AML-193 (cell line): ENCODE results near the gene NELFCD.
A peak's percentile ranks its signal among the peaks of the same experiment; 100 is the strongest.
"Not testable (repeated sequence)": the region's sequence is repeated elsewhere in the genome, so short reads cannot be mapped to it uniquely, and the experiment has no call there.

Experiments used
- DNase-seq, 2 experiments: peaks; one replicate each; lab custom pipeline; 2025; lab: John Stamatoyannopoulos, UW

The NELFCD gene, protein sequence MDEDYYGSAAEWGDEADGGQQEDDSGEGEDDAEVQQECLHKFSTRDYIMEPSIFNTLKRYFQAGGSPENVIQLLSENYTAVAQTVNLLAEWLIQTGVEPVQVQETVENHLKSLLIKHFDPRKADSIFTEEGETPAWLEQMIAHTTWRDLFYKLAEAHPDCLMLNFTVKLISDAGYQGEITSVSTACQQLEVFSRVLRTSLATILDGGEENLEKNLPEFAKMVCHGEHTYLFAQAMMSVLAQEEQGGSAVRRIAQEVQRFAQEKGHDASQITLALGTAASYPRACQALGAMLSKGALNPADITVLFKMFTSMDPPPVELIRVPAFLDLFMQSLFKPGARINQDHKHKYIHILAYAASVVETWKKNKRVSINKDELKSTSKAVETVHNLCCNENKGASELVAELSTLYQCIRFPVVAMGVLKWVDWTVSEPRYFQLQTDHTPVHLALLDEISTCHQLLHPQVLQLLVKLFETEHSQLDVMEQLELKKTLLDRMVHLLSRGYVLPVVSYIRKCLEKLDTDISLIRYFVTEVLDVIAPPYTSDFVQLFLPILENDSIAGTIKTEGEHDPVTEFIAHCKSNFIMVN

DNA sequence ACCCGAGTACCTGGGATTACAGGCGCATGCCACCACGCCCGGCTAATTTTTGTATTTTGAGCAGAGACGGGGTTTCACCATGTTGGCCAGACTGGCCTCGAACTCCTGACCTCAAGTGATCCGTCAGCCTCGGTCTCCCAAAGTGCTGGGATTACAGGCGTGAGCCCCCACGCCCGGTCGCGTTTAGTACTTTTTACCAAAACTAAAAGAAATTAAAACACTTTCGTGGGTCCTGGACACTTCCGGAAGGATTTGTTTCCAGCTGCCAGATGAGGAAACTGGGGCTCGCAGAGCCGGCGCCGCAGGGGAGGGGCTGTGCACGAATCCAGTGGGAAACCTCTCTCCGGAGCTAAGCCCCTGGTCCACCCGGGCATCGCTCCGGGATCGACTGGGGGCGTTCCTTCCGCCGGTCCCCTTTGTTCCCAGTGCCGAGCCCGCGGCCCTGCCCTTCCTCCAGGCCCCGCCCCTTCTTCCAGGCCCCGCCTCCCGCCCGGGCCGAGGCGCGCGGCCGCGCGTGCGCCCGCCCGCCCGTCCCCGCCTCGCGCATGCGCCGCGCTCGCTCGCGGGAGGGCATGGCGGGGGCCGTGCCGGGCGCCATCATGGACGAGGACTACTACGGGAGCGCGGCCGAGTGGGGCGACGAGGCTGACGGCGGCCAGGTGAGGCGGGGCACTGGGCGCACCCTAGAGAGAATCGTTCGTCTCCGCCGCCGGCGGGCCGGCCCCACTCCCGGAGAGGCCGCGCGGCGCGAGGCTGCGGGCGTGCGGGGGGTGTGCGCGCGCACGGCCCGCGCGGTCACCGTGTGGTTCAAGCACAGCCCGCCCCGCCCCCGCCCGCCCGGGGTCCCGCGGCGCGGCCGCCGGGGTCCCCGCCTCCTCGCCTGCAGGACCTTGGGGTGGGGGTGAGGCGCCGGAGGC lies at the start of gene NELFCD:
Gene NELFCD (plus strand): TSS at position 546 of the 917 bp plus-strand sequence. CDS start 54 bp downstream, at position 600.
- DNase-seq = peak; percentile 51 to 65

DNA sequence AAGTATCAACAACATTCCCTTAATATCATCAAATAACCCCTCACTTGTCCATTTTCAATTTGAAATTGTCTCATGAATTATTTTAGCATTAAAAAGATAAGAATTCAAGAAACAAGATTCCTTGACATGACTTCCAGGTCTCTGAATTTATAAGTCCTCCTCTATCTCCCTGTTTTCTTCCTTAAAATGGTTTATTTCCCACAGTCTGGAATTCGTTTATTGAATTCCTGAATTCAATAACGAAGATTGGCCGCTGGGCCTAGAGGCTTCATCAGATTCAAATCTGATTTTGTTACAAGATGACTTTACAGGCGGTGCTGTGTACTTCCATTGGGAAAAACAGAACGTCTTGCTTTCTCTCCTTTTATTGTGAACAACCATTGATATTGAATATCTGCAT lies 48.9 kb upstream of the NELFCD start:
- DNase-seq = no peak

DNA sequence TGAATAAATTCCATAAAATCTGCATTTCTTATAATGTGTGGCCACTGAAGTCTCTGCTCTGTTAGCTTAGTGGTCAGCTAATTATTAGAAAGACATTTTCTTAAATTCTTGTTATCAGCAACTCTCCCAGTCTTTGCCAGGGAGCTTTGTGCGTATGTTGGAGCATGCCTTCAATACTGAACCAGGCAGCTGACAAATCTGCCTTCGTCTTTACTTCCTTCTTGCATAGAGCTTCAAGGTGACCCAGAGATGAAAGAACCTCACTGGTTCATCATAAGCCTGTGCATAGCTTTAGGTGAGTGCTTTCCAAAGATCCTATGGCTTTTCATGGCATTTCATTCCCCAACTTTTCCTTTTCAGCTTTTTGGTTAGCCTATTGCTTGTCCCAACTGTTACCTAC lies 43.0 kb upstream of the NELFCD start:
- no peak for DNase-seq

DNA sequence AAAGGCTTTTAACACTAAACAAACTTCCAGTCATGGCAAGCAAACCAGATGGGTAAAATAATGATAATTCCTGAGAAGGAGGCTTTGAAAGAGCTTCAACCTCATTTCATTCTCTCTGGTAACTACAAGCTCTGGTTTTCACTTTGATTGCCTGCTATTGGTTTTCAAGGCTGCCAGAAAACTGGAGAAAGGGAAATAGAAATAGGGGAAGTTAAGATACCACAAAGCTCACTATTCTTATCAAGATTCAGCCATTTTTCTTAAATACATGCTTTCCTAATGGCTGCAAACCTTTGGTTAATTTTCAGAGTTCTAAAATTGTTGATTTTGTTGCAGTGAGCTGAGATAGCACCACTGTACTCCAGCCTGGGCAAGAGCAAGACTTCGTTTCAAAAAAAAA lies 42.5 kb upstream of the NELFCD start:
- peak; percentile 56 to 61 for DNase-seq

DNA sequence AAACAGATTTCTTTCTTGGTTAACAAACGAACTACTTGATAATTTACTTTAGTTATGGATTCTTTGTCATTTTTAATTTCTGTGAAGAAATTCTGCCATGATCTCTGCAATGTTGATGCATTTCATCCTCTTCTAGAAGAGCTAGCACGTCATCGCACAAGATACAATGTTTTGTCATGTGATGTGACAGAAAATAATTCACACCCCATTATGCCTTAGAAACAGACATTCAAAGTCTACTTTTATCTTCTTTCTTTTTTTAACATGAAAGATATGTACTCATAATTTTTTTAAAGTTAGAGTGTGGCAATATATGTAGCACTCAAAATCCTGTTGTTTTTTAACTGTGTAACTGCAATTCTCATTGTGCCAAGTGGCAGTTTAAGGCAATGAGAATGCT lies 39.6 kb upstream of the NELFCD start:
- no peak for DNase-seq

DNA sequence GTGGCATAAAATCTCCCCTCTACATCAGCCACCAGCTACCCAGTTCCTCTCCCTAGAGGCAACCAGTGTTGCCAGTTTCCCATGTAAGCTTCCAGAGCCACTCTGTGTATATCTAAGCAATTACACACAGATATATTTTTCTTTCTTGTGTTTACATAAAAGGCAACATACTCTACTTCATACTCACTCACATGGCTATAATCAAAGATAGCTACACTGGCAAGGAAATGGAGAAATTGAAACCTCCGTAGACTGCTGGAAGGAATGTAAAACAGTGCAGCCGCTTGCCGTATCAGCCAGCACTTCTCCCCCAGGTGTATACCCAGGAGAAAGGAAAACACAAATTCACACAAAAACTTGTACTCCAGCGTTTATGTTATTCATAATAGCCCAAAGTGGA lies 38.5 kb upstream of the NELFCD start:
- no peak for DNase-seq

DNA sequence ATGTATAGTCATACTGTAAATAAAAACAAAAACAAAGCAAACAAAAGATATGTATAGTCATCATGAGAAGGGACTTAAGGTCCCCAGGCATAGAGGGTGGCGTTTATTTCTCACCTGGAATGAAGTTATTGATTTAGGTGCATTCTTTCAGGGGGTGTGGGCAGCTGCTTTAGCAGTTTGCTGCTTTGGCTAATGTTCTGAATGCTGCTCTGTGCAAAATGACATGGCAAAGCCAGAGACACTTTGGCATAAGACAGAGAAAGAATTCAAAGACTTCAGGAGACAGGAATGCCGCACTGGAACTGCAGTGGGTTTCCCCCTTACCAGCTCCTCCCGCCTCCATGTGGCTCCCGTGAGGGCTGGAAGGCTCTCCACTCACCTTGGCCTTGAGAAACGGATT lies 36.4 kb upstream of the NELFCD start:
- DNase-seq = no peak

DNA sequence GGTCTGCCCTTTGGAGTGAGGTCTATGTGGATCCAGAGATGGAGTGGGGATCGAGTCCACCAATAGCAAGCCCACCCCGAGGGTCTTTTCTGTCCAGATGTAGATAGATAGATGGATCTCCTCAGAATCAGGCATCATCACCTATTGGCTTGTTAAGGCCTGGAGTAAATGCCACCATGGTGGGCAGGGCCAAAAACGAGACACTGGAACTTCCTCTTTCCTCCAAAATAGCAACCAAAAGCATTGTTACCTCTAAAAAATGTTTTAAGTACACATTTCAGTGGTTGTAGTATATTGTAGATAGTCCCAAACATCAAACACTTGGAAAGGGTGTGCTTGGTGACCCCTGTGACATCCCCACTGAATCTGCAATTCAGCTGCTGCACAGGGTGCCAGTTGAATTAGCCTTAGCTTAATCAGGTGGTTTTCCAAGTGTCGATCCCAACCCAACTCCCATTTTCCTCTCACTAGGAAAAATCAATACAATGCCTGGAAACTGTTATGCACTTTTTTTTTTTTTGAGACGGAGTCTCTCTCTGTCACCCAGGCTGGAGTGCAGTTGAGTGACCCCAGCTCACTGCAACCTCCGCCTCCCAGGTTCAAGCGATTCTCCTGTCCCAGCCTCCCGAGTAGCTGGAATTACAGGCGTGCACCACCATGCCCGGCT lies 35.0 kb upstream of the NELFCD start:
- DNase-seq = no peak

DNA sequence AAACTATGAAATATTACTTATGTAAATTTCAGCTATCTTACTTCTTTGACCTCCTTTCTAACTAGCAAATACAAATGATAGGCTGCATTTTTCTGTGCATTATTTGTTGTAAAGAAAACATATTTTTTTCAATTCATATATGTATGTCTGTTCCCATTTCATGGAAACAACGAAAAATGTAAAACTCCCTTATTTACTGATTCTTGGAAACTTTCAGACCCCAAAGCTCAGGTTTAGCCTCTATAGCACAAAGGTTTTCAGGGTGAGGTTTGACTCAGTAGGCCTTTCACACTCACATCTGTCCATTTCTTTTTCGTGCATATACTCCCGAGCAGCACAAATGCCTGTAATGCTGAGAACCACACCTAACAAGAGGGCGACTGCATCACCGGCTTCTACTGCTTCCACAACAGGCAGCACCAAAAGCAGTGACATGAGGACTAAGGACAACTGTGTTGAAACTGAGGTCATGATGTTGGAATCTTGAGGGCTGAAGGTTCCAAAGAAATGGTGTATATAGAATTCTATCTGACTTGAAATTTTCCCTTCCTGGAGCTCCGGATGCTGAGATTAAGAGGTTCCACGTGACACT lies 33.2 kb upstream of the NELFCD start:
- not testable (repeated sequence) for DNase-seq

DNA sequence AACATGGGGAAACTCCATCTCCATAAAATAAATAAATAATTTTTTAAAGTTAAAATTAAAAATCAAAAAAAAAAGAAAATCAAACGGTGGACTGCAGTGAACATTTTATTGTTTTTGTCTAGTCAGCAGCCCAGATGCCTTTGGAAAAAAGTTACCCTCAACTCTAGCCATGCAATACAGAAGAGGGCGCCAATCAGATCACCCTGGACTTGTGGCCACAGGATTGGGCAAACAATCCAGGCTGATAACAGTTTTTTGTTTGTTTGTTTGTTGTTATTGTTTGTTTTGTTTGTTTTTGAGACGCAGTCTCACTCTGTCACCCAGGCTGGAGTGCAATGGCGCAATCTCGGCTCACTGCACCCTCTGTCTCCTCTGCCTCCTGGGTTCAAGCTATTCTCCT lies 30.5 kb upstream of the NELFCD start:
- DNase-seq = no peak

DNA sequence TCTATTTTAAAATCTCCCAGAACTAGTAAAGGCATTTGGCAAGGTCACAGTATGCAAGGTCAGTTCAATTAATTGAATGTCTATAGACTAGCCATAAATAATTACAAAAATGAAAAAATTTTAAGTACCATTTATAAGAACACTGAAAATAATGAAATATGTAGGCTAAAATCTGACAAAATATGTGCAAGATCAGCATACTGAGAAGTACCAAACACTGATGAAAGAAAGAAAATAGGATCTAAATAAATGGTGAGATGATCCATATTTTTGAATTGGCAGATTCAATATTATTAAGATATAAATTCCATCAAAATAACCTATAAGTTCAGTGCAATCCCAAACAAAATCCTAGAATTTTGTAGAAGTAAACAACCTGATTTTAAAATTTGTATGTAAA lies 28.0 kb upstream of the NELFCD start:
- no peak for DNase-seq

DNA sequence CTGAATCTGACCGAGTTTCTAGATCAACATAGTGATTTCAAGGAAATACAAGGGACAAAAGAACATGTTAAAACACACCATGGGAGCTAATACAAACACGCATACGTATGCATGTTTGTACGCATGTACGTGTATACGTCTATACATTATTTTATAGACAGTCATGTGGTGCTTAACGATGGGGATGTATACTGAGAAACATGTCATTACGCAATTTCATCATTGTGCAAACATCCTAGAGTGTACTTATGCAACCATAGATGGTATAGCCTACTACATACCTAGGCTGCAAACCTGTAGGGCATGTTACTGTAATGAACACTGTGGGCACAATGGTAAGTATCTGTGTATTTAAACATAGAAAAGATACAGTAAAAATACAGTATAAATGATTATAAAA lies 25.0 kb upstream of the NELFCD start:
- peak; percentile 44 to 50 for DNase-seq

DNA sequence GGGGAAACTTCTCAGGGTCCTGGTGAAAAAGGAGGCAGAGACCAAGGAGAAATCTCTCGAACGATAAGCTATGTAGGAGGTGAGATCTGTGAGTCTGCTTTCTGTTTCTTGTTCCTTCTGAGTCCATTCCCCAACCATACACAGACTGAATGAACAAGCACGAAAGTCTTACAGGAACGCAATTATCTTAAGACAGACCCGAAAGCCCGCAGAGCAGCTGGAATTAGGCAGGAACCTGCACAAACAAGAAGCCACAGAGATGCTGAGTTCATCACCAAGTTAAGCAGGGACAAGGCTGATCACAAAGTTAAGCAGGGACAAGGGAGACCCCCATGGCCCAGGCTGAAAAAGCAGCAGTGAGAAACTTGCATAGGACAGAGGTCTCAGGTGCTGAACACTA lies 21.4 kb upstream of the NELFCD start:
- DNase-seq = no peak

DNA sequence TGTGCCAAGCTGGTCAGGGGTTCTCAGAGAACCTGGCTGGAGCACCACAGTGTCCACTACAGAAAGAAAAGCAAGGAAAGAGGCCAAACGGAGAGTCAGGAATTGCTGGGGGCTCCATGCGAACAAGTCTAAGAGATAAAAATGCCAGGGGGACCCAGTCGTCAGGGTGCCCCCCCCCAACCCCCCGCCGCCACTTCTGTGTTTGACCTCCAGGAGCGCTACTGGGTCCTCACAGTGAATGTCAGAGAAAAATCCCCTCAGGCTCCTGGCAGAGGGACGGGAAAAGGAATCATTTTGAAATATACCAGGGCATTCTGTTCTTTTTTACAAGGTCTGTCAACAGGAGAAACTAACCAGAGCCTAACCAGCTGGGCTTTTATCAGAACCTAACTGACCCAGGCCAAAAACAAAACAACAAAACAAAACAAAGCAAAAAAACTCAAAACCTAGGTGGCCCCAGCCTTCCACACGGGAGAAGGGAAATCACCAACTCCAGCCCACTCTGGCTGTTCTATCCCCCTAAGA lies 17.9 kb upstream of the NELFCD start:
- DNase-seq = no peak

DNA sequence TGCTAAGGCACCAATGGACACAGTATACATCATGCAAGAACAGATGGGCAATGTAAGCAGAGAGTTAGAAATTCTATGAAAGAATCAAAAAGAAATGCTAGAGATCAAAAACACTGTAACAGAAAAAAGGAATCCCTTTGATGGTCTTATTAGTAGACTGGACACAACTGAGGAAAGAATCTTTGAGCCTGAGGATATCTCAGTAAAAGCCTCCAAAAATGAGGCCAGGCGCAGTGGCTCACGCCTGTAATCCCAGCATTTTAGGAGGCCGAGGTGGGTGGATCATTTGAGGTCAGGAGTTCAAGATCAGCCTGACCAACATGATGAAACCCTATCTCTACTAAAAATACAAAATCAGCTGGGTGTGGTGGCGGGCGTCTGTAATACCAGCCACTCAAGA lies 17.1 kb upstream of the NELFCD start:
- not testable (repeated sequence) for DNase-seq

DNA sequence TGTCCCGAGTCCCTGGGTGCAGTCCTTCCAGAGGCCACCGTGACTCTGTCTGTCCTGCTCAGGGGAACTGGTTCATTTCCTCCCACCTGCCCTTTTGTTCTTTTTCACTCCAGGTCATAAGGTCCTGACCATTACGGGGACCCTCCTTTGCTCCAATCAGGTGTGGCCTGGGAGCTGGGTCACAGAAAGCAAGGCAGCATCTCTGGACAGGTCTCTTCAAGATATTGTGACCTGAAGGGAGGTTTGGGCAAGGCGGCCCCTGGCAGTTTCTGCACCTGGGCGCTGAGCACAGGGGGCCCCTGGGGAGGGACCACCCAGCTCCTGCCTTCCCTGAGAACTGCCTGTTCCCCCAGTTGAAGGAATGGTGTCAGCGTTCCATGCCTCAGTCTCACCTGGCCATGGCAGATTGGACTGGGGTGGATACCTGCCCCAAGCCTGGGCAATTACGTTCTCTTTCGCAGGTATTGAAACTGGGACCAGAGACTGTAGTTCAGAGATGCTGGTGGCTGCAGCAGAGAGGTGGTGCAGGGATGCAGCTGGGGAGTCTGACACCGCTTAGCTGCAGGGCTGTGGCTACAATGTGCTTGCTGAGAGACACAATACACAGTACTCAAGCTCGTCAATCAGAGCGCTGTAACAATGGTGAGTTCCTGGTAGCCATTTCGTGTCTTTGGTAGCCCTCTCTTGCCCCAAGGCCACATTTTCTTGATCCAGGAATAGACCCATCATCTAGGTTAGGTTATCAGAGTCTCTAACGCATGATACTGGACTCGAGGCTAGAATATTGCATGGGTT lies 15.6 kb upstream of the NELFCD start:
- no peak for DNase-seq

DNA sequence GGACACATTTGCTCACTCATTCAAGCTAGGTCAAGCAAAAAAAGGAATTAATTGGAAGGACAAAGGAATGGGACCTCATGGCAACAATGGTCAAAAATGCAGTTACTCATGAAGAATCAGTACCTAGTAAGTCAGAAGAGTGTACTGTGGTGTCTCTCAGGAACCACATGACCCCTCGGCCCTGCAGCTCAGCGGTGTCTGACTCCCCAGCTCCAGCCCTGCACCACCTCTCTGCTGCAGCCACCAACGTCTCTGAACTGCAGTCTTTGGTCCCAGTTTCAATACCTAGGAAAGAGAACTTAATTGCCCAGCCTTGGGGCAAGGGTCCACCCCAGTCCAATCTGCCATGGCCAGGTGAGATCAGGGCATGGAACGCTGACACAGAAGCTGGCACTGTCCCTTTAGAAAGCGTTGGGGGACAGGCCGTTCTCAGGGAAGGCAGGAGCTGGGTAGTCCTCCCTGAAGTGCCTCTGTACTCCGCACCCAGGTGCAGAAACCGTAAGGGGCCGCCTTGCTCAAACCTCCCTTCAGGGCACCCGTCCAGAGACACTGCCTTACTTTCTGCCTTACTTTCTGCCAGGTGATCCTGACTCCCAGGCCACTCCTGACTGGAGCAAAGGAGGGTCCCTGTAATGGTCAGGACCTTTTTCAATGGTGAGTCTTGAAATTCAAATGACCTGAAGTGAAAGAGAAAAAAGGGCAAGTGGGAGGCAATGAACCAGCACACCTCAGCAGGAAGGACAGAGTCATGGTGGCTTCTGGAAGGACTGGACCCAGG lies 13.2 kb upstream of the NELFCD start:
- no peak for DNase-seq

DNA sequence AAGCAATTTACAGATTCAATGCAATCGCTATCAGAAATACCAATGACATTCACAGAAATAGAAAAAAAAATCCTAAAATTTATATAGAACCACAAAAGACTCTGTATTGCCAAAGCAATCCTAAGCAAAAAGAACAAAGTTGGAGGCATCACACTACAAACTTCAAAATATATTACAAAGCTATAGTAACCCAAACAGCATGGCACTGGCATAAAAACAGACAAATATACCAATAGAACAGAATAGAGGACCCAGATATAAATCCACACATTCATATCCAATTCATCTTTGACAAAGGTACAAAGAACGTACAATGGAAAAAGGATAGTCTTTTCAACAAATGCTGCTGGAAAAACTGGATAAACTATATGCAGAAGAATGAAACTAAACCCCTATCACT lies 11.6 kb upstream of the NELFCD start:
- no peak for DNase-seq

DNA sequence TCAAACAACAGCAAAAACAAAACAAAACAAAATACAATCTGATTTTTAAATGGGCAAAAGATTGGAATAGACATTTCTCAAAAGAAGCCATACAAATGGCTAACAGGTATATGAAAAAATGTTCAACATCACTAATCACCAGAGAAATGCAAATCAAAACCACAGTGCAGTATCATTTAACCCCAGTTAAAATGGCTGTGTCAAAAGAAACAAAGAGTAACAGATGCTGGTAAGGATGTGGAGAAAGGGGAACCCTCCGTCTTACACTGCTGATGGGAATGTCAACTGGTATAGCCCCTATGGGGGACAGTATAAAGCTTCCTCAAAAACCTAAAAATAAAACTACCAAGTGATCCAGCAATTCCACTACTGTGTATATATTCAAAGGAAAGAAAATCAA lies 10.9 kb upstream of the NELFCD start:
- no peak for DNase-seq

DNA sequence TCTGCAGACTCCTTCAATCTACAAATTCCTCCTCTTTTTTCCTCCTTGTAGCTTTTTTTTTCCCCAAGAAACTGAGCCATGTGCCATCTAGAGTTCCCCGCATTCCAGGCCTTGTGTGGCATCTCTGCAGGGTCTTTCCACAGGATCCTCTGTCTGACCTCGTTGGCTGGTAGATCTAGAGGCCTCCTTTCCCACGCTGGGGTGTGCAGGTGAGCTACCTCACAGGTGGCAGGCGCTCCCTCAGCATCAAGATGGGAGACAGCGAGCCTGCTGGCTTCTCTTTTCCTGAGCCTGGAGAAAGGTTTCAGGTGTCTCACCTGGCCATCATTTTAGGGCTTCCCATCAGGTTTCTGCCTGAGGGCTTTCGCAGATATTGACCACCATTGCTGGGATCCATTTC lies 9.6 kb upstream of the NELFCD start:
- no peak for DNase-seq
